NCI-H128 (cell line): ENCODE measurements around the gene METTL6.
"Not testable (repeated sequence)": the region's sequence is repeated elsewhere in the genome, so short reads cannot be mapped to it uniquely, and the experiment has no call there.

Source experiments
- DNase-seq: peaks from one replicate; lab custom pipeline; 2025; ENCODE audit not compliant: unreplicated experiment; lab: John Stamatoyannopoulos, UW

METTL6 gene

DNA sequence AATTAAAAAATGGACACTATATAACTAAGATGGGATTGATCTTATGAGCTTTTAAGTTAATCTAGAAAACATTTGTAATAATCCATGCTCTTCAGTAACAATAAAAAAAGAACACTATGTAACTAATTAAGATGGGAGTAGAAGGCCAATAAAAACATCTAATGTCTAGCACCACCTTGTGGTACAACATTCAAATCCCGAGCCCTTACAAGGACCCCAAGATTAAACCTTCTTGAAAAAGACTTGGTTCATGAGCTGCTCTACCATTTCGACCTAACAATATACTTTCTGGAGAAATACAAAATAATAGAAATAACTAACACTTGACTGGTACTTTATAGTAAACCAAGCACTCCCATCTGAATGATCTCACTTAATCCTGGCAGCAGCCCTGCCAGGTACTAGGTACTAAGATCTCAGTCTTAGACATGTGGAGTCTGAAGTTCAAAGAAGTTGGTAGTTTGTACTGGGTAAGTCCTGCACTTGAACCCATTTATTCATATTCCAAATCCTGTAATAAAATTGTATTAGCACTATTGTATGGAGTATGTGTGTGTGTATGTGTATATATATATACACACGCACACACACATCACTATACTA lies 21.8 kb downstream of the METTL6 start:
- DNase-seq: no peak

DNA sequence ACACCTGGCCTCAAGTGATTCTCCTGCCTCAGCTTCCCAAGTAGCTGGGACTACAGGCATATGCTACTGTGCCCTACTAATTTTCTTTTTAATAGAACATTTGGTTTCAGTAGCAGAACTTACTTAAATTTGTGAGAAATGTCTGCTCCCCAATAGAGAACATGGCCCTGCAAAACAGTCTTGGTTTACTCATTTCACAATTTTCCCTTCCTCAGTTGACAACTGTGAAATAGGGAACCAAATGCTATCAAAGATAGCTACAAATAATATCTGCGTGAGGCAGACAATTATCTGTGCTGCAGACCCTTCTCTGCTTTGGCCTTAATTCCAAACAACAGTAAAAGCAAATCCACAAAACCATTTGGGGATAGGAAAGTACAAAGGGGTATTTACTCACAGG lies 22.6 kb downstream of the METTL6 start:
- no peak for DNase-seq

GRCh38 chr3:15403965-15404364 lies 23.4 kb downstream of the METTL6 start:
- DNase-seq: no peak

GRCh38 chr3:15403495-15403894 lies 23.8 kb downstream of the METTL6 start:
- DNase-seq: no peak

GRCh38 chr3:15401936-15402335 lies 25.4 kb downstream of the METTL6 start:
- DNase-seq: no peak

DNA sequence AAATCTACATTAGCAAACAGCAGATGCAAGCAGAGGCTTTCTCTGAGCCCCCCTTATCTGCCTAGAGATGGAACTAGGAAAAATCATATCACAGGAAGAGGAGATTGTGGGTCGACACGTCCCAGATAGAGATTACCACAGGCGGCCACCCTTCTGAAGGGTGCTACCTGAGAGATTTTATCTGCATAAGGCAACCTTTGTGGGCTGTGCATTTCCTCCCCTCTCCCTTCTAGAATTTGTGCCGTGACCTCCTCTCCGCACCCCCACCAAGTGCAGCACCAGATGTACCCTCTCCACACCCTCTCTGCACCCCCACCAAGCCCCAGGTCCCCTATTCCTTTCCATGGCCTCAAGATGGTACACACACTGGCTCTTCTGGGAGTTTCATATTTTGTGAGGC lies 27.4 kb downstream of the METTL6 start:
- no peak for DNase-seq

DNA sequence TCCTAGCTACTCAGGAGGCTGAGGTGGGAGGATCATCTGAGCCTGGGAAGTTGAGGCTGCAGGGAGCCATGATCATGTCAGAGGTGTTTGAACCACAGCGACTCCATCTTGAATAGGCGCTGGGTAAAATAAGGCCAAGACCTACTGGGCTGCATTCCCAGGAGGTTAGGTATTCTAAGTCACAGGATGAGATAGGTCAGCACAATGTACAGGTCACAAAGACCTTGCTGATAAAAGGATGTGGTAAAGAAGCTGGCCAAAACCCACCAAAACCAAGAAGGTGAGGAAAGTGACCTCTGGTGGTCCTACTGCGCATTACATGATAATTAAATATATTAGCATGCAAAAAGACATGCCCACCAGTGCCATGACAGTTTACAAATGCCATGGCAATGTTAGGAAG lies 28.6 kb downstream of the METTL6 start:
- not testable (repeated sequence) for DNase-seq

- not testable (repeated sequence) for DNase-seq
Measured at GRCh38 chr3:15393252-15393651, 34.1 kb downstream of the METTL6 start.

GRCh38 chr3:15391007-15391406 lies 36.3 kb downstream of the METTL6 start:
- DNase-seq: no peak

DNA sequence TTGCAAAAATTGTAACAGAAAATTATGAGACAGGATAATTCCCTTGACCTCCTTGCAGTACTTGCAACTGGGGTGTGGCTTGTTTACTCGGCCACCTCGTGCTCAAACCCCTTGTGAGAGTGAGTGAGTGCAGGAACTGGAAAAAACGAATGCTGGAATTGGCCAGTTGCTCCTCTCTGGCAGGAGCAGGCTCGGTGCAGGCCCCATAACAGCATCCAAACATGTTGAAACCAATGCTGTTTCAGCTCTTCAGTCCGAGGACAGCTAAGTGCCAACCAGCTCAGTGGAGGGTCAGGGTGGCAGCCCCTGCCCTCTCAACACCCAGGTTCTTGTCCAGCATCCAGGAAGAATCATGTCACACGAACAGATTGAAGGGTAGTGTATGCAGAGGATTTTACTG lies 36.9 kb downstream of the METTL6 start:
- no peak for DNase-seq

- not testable (repeated sequence) for DNase-seq
Measured at GRCh38 chr3:15388335-15388734, 39.0 kb downstream of the METTL6 start.

- no peak for DNase-seq
Measured at GRCh38 chr3:15387735-15388134, 39.6 kb downstream of the METTL6 start.

- DNase-seq: no peak
Measured at GRCh38 chr3:15387171-15387581, 40.2 kb downstream of the METTL6 start.

GRCh38 chr3:15386654-15386955 lies 40.7 kb downstream of the METTL6 start:
- DNase-seq: not testable (repeated sequence)

GRCh38 chr3:15385901-15386653 lies 41.3 kb downstream of the METTL6 start:
- no peak for DNase-seq

DNA sequence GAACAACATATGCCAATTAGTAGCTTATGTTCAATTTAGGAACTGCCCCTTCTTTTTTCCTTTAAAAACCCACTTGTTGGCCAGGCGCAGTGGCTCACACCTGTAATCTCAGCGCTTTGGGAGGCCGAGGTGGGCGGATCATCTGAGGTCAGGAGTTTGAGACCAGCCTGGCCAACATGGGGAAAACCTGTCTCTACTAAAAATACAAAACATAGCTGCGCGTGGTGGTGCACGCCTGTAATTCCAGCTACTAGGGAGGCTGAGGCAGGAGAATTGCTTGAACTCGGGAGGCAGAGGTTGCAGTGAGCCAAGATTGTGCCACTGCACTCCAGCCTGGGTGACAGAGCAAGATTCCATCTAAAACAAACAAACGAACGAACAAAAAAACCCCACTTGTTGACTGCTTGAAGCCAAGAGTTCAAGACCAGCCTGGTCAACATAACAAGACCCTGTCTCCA lies 42.1 kb downstream of the METTL6 start:
- DNase-seq: not testable (repeated sequence)

- DNase-seq: no peak
Measured at GRCh38 chr3:15384510-15385237, 42.7 kb downstream of the METTL6 start.

DNA sequence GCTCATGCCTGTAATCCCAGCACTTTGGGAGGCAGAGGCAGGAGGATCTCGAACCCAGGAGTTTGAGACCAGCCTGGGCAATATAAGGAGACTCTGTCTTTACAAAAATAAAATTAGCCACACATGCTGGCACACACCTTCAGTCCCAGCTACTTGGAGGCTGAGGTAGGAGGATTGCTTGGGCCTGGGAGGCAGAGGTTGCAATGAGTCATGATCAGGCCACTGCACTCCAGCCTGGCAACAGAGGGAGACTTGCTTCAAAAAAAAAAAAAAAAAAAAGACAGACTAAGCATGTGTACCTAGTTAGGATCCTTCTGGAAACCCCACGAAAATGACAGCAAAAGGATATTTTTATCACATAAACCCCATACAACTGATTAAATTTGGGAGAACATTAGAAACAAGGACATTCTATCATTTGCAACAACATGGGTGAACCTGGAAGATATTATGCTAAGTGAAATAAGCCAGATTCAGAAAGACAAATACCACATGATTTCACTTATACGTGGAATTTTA lies 44.9 kb downstream of the METTL6 start:
- DNase-seq: no peak

DNA sequence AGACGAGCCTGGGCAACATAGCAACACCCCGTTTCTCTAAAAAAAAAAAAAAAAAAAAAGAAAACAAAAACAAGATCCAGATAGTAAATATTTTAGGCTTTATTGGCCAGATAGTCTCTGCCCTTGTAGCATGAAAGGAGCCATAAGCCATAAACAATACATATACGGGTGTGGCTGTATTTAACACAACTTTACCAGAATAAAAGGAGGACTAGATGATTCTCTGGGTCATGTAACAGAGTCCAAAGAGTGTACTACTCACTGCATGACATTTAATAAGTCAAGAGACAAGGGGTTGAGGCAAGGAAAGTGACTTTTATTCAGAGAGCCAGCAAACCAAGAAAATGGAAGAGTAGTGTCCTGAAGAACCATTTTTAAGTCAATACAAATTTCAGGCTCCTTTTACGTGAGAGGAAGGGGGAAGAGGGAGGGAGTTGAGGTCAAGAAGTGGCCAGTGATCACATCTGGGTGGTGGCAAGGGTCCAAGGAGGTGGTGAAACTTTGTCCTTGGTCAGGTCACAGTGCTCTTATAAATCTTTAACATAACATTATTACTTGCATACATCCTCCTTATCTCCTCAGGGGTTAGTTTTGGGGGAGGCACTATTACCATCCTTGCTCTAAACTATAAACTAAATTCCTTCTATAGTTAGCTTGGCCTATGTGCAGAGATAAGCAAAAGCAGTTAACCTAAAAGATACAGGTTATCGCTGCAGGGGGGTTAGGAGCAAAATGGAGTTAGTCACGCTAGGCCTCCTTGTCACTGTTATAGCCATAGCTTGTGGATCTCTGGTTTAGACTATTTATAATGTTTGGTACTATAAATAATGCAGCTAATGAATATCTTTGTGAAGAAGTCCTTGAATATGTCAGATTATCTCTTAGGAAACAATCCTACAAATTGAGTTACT lies 46.1 kb downstream of the METTL6 start:
- DNase-seq: no peak

DNA sequence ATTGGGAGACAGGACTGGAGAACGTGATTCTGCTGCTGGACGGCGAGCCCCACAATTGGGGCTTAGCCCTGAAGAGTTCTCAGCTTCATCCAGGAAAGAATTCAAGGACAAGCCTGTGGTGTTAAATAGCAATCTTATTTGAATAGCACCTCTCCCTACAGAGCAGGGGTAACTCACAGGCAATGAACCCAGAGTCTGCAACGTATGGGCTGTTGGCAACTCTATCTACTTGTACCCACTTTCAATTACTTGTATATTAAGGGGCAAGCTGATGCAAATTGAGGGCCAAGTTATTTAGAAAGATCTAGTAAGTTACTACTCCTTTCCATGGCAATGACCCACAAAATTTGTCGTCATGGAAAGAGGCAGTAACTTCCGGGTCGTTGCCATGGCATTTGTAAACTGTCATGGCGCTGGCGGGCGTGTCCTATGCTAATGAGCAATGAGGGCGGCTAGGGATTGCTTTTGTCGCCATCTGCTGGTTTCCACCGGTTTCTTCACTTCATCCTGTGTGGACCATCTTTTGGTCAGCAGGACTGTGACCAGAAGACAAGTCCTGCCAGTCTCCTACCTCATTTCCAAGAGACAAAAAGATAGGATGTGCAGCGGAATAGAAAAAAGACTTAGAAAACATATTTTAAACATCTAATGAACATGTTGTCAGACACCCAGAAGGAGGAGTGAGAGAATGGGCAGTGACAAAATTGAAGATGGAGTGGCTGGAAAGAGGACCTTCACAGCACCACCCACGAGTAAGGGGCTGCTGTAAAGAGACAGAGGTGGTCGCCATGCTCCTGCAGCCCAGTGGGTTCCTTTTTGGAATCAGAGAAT lies 49.2 kb downstream of the METTL6 start:
- DNase-seq: peak; percentile 38
